Left colon (tissue), 2 donors: ENCODE measurements around the gene HOXA11. TPM values are rescaled to one million over a fixed set of nuclear protein-coding genes. Genes with fewer than 3 reads are reported as not detected.

Source experiments
- ATAC-seq: fragments of 200-7000 bp; cut with Tn5 transposase; one replicate; pipeline ENCODE4 v1.9.1; 2020; ENCODE audit warnings: mild to moderate bottlenecking, moderate library complexity
- DNase-seq, 2 donors: peaks; one replicate each; pipeline ENCODE4 v3.0.0-alpha.2; 2020
- intact Hi-C, 2 donors: fragments of 100-400 bp; cut with DNase I in 1 of 2; cut with micrococcal nuclease in 1 of 2; formaldehyde crosslinking; loops; one replicate each; pipeline versions ENCODE4 v1.11.2 to v1.14.0; 2022; cut with DNase I, micrococcal nuclease
- total RNA-seq, 2 donors: library from RNA; stranded (reverse); fragmentation: NEBNext Ultra II Directional; extraction: Animal tissue kit (Norgen Biotek cat#: 25700); gene quantifications; one replicate each; pipeline ENCODE4 v1.2.1, GENCODE V29; 2021
- donor health status: DM: no; HTN: no; CAD: no.
- donor health status: DM: yes; HTN: yes; CAD: no.

The HOXA11 gene
- total RNA-seq, 2 donors from 2014 or later: 3.1 to 6.1 TPM

DNA sequence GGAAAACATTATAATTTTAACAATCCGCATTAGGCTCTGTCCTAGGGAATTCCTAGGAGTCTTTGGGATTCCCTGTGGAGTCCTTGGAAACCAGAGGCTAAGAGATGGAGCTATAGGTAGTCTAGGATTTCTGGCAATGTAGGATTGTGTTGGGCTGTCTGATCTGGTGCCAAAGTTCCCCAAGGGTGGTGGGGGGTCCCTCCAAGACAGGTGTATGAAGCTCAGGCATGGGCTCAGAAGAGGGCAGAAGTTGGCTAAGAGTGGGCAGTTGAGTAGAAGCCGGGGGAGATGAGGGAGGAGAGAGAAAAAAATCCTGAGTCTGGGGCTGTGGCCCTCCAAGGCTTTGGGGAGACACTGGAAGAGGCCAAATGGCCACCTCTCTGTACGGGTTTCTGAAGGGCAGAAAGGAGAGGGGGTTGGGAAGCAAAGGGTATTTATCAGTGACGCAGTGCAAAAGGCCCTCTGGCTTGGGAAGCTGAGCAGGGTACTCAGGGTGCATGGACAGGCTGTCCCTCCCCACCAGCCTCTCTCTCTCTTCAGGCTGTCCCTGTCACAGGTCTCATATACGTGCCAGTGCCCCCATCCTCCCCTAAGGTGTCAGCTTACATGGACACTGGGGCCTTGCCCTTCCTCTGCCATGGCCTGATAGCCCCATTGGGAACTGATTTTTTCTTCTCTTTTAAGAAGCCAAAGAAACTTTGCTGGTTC lies 38.4 kb downstream of the HOXA11 start:
- DNase-seq: no peak

DNA sequence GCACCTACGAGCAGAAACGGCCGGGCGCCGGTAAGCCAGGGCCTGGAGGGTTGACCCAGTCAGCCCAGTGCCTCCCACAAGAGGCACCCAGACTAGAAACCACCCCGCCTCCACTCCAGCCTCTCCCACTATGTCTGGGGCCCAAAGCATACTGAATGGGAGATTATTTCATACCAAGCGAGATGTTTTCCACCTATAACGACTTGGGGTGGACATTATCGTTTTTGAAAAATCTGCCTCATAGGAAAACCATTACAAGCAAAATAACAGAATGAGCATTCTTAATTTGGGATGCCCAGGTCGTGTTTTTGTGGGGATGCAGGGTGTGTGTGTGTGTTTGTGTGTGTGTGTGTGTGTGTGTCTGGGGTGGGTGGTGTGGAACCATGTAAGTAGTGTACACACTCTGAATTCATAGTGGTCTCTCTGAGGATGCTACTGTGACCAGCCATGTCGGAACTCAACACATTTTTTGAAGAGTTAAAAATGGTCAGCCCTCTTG lies 39.1 kb downstream of the HOXA11 start:
- ATAC-seq (no peak), DNase-seq (peak in 1 of 2 donors; percentile 35)
- intact Hi-C loops: no loop called here

More for the DNA sequence above, 38.4 kb downstream of the HOXA11 start:
- ATAC-seq: no peak
- intact Hi-C loops: no loop called here

GRCh38 chr7:27145165-27145913 lies 39.7 kb downstream of the HOXA11 start:
- intact Hi-C loops: no loop called here
- no peak for ATAC-seq
- peak in 1 of 2 donors; percentile 47 for DNase-seq

DNA sequence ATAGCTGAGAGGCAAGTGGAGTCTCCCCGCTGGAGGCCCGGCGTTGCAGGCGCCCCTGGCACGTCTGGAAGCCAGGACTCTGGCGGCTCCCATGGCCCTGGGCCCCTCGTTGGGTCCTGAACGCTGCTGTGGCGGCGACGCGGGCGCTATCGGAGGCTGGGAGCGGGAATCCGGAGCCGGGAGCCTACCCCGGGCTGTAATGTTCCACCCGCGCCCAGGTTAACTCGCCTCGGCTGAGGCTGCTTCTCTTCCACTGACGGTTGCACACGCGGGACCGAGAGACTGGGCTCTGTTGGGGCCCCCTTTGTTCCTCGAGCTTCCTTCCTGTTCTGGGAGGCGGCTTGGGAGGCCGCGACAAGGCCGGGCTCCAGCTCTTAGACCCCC lies 40.3 kb downstream of the HOXA11 start:
- intact Hi-C loops: loop anchor here in 1 of 2 donors (5.0 kb wide), 1 partner anchor 287 kb away; no protein-coding TSS in a partner anchor

GRCh38 chr7:27143950-27144780 lies 40.9 kb downstream of the HOXA11 start:
- ATAC-seq (peak; percentile 10), DNase-seq (no peak)
- intact Hi-C loops: loop anchor here in 1 of 2 donors (5.0 kb wide), 1 partner anchor 287 kb away; no protein-coding TSS in a partner anchor

More for the DNA sequence above, 40.3 kb downstream of the HOXA11 start:
- ATAC-seq (no peak), DNase-seq (no peak)

- DNase-seq: peak in 1 of 2 donors; percentile 85
- intact Hi-C loops: loop anchor here in 1 of 2 donors (5.0 kb wide), 1 partner anchor 286 kb away; no protein-coding TSS in a partner anchor
Measured at GRCh38 chr7:27143023-27143949, 41.7 kb downstream of the HOXA11 start, which contains the start of gene HOXA5. Gene HOXA5 (minus strand): TSS chr7:27143681. CDS start chr7:27143607, 74 bp downstream.

GRCh38 chr7:27142580-27143022 lies 42.4 kb downstream of the HOXA11 start:
- intact Hi-C loops: loop anchor here in 1 of 2 donors (5.0 kb wide), 1 partner anchor 285 kb away; no protein-coding TSS in a partner anchor

More at GRCh38 chr7:27143023-27143949, 41.7 kb downstream of the HOXA11 start, which contains the start of gene HOXA5:
- ATAC-seq: peak; percentile 40

GRCh38 chr7:27141923-27142579 lies 43.0 kb downstream of the HOXA11 start:
- no peak for ATAC-seq
- DNase-seq: peak in 1 of 2 donors; percentile 43
- intact Hi-C loops: loop anchor here in 1 of 2 donors (5.0 kb wide), 1 partner anchor 285 kb away; no protein-coding TSS in a partner anchor

More at GRCh38 chr7:27142580-27143022, 42.4 kb downstream of the HOXA11 start:
- DNase-seq (no peak), ATAC-seq (no peak)

- ATAC-seq (no peak), DNase-seq (no peak)
- intact Hi-C loops: loop anchor here in 1 of 2 donors (5.0 kb wide), 1 partner anchor 284 kb away; no protein-coding TSS in a partner anchor
Measured at GRCh38 chr7:27141137-27141922, 43.7 kb downstream of the HOXA11 start.

GRCh38 chr7:27140126-27140857 lies 44.7 kb downstream of the HOXA11 start:
- peak; percentile 56 for ATAC-seq
- intact Hi-C loops: loop anchor here in 1 of 2 donors (5.0 kb wide), 1 partner anchor 283 kb away; no protein-coding TSS in a partner anchor
- peak in 1 of 2 donors; percentile 63 for DNase-seq

DNA sequence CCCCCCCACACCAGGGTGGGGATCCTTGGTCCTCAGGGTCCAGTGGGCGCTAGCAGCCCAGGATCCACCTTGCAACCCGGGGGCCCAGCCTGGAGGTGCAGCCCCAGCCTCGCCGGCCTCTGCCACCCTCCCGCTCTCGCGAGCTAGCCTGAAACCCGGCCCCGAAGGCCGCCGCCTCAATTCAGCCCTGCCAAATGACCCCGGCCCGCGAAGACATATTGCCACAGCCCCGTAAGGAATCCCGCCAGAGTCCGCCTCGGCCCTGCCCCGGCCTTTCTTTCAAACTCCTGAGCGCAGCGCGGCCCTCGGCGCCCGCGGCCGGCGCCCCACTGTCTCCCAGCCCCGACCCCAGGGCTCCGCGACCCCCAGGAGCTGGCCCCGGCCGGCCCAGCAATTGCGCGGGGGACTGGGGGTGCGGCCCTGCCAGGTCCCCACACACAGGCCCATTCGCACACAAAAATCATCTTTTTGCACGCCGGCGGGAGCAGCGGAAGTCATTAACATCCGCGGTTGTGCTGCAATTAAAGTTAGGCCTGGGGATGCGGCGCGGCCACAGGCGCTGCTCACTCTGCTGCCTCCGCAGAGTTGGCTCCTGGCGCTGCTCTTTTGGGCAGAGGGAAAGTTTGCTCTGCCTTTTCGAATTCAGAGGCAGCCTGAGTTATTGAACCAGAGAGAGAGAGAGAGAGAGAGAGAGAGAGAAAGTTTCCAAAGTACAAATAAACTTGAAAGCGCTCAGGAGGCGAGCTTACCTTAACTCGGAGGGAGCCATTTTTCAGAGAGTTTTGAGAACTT lies 45.5 kb downstream of the HOXA11 start:
- peak in 1 of 2 donors; percentile 31 for DNase-seq
- intact Hi-C loops: loop anchor here in 1 of 2 donors (5.0 kb wide), 1 partner anchor 282 kb away; no protein-coding TSS in a partner anchor

DNA sequence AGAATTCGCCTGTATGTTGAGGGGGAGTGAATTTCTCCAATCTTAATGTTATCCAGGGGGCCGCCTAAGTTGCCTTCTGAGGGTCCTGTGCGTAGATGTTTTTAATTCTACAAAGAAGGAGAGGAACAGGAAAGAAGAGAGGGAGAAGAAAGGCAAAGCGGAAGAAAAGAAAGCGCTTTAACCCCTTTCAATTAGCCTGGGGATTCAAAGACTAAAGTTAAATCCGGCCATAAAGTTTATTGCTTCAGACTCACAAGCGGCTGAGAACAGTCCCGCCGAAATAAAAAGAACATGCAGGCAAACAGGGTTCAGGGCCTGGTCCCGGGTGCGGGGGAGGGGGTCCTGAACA lies 46.1 kb downstream of the HOXA11 start:
- intact Hi-C loops: no loop called here
- DNase-seq: no peak
- peak; percentile 19 for ATAC-seq

More for the DNA sequence above, 45.5 kb downstream of the HOXA11 start:
- peak; percentile 9 for ATAC-seq

DNA sequence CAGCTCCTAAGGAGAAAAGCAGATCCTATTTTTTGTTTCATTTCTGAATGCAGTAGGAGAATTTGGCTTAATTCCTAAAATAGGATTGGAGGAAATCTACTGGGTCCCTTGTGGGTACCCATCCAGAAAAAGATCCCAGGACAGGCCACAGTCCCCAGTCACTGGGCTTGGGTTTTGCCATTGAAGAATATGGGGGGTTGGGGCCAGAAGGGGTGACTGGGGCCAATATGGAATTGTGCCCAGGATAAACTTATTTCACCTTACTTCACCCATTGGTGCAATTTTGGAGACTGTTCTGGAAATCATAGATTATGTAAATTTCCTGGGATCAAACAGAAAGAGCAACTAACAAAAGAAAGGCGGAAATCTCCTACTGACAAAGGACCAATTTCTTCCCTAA lies 46.6 kb downstream of the HOXA11 start:
- DNase-seq: no peak
- no peak for ATAC-seq
- intact Hi-C loops: no loop called here

DNA sequence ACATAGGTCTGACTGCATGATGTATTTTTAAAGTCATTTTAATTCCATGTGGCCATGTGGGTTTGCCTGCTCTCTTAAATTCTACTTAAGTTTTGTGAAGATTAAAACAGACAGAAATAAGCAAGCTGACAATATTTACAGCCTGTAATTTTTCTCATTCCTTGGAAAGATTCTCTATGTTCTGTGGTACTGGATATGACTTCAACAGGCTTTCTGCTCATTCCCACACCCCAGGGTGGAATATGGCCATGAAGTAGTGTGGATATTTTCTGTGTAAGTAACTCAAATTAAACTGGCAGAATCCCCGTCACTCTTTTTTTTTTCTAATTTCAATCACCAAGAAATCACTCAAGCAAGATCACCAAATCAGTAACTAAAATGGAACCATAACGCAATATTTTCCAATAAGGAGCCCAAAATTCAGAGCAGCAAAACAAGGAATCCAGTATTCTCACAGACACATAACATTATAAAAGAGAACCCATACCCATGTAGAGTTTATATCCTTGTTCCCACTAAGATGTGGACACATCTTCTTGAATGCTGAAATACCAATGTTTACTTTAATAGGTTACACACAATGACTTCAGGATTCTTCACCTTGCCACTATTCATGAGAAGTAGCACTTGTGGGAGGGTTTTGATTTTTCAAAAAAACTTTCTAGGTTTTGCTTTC lies 47.3 kb downstream of the HOXA11 start:
- DNase-seq: no peak
- intact Hi-C loops: no loop called here
- no peak for ATAC-seq
